Body of pancreas (tissue), 4 donors: ENCODE results near the gene CBFA2T3.

Source experiments
- POLR2A ChIP-seq, 3 donors: fragments of 450-650 bp; IDR thresholded peaks; one replicate each; pipeline ENCODE4 v1.6.1; 2016; ENCODE audit warnings: antibody characterized with exemption in 3 of 3, mild to moderate bottlenecking in 2 of 3
- TF ChIP-seq, protein P1 (sequence below), 7 experiments: fragments of 450-650 bp in 4 of 7; fragments of 200-600 bp in 3 of 7; sonication (generic) in 3 of 7; IDR thresholded peaks; one replicate each; pipeline ENCODE4 v1.5.1; 2016 to 2019; ENCODE audit warnings: antibody characterized with exemption in 7 of 7

- TF ChIP-seq POLR2A (IDR thresholded peaks at IDR 0.05): no peak
- TF ChIP-seq, protein P1, sequence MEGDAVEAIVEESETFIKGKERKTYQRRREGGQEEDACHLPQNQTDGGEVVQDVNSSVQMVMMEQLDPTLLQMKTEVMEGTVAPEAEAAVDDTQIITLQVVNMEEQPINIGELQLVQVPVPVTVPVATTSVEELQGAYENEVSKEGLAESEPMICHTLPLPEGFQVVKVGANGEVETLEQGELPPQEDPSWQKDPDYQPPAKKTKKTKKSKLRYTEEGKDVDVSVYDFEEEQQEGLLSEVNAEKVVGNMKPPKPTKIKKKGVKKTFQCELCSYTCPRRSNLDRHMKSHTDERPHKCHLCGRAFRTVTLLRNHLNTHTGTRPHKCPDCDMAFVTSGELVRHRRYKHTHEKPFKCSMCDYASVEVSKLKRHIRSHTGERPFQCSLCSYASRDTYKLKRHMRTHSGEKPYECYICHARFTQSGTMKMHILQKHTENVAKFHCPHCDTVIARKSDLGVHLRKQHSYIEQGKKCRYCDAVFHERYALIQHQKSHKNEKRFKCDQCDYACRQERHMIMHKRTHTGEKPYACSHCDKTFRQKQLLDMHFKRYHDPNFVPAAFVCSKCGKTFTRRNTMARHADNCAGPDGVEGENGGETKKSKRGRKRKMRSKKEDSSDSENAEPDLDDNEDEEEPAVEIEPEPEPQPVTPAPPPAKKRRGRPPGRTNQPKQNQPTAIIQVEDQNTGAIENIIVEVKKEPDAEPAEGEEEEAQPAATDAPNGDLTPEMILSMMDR (IDR thresholded peaks at IDR 0.05): no peak
Observed at GRCh38 chr16:88900662-88901052, 76.3 kb downstream of the CBFA2T3 start.
